Stomach smooth muscle (tissue), 2 donors: ENCODE data around the gene GRID1.

Experiments
- H3K27ac ChIP-seq: one replicate; pipeline ENCODE4 v1.7.0; 2013; ENCODE audit warnings: mild to moderate bottlenecking, low read length, inconsistent platforms
- H3K27me3 ChIP-seq, 2 donors: one replicate each; pipeline ENCODE4 v1.7.0; 2013; ENCODE audit warnings: low read length in 2 of 2; ENCODE audit not compliant: insufficient read depth in 2 of 2, control insufficient read depth in 1 of 2
- H3K36me3 ChIP-seq, 2 donors: one replicate each; pipeline ENCODE4 v1.7.0; 2013; ENCODE audit warnings: low read length in 2 of 2; ENCODE audit not compliant: control insufficient read depth in 2 of 2, insufficient read depth in 2 of 2
- H3K4me1 ChIP-seq: one replicate; pipeline ENCODE4 v1.7.0; 2013; ENCODE audit warnings: low read length; ENCODE audit not compliant: control insufficient read depth, insufficient read depth
- H3K4me3 ChIP-seq, 2 donors: one replicate each; pipeline ENCODE4 v1.7.0; 2013; ENCODE audit warnings: low read length in 2 of 2
- H3K9ac ChIP-seq, 2 donors: one replicate each; pipeline ENCODE4 v1.7.0; 2013; ENCODE audit warnings: low read length in 2 of 2, mild to moderate bottlenecking in 1 of 2
- H3K9me3 ChIP-seq, 2 donors: one replicate each; pipeline ENCODE4 v1.7.0; 2013; ENCODE audit warnings: low read length in 2 of 2; ENCODE audit not compliant: control insufficient read depth in 2 of 2
- donor health status: healthy.
- donor health status: Pancreatic carcinoma.

The GRID1 gene

GRCh38 chr10:86187499-86188239 is 178.9 kb downstream of the GRID1 start:
- H3K36me3 ChIP-seq, result no peaks in the 10 kb centered on the region
- H3K27ac ChIP-seq, result no peak overlapping the region
- no peak overlapping the region for H3K4me3 ChIP-seq
- no peaks in the 10 kb centered on the region for H3K9me3 ChIP-seq
- H3K9ac ChIP-seq, result no peak overlapping the region
- H3K4me1 ChIP-seq, result no peaks in the 10 kb centered on the region
- no peaks in the 10 kb centered on the region for H3K27me3 ChIP-seq

DNA sequence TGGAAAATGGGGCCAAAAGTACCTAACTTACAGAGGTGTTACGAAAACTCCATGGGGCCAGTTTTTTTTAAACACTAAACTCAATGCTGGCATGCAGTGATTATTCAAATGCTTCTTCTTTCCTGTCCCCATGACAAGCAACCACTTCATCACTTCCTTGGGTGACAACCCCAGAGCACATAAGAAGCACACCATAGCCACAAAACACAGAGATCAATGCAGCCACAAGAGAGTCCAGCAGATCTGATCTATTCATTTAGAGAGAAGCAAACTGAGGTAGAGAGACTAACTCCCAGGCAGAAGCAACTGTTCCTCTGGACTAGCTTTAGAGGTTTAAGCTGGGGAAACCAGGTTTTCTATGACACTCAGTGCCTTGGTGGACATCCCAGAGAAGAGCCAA is 180.0 kb downstream of the GRID1 start:
- Histone ChIP-seq H3K9me3 (no peaks in the 10 kb centered on the region), H3K27me3 (no peaks in the 10 kb centered on the region), H3K9ac (no peak overlapping the region), H3K4me1 (no peaks in the 10 kb centered on the region), H3K4me3 (no peak overlapping the region), H3K36me3 (no peaks in the 10 kb centered on the region), H3K27ac (no peak overlapping the region)

DNA sequence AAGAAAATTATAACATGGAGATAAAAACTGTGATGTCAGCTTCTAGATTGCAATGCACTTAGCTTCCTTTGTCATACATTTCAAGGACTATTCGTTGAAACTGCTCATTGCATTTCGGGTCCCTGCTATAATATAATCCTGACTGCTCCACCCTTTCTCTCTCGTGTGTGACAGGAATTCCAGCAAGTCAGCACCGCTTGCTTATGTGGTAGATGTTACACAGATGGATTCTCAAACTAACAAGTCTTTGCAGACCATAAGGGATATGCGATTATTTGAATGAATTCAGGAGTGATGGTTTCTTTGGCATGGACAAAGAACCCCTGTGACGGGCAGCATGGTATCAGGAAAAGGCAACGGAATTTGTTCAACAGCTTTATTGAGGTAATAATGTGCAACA is 184.0 kb downstream of the GRID1 start:
- H3K9ac ChIP-seq, result no peak overlapping the region
- H3K36me3 ChIP-seq, result no peaks in the 10 kb centered on the region
- H3K4me3 ChIP-seq, result no peak overlapping the region
- no peaks in the 10 kb centered on the region for H3K27me3 ChIP-seq
- H3K27ac ChIP-seq, result no peak overlapping the region
- H3K9me3 ChIP-seq, result no peaks in the 10 kb centered on the region
- no peaks in the 10 kb centered on the region for H3K4me1 ChIP-seq

- Histone ChIP-seq H3K27ac (no peak overlapping the region), H3K36me3 (no peaks in the 10 kb centered on the region), H3K9ac (no peak overlapping the region), H3K27me3 (no peaks in the 10 kb centered on the region), H3K4me3 (no peak overlapping the region), H3K4me1 (no peaks in the 10 kb centered on the region), H3K9me3 (no peaks in the 10 kb centered on the region)
Observed at GRCh38 chr10:86182150-86182549, 184.4 kb downstream of the GRID1 start.

GRCh38 chr10:86180861-86181260 is 185.7 kb downstream of the GRID1 start:
- no peaks in the 10 kb centered on the region for H3K27me3 ChIP-seq
- no peak overlapping the region for H3K4me3 ChIP-seq
- no peak overlapping the region for H3K27ac ChIP-seq
- H3K4me1 ChIP-seq, result no peaks in the 10 kb centered on the region
- no peaks in the 10 kb centered on the region for H3K36me3 ChIP-seq
- no peaks in the 10 kb centered on the region for H3K9me3 ChIP-seq
- no peak overlapping the region for H3K9ac ChIP-seq

DNA sequence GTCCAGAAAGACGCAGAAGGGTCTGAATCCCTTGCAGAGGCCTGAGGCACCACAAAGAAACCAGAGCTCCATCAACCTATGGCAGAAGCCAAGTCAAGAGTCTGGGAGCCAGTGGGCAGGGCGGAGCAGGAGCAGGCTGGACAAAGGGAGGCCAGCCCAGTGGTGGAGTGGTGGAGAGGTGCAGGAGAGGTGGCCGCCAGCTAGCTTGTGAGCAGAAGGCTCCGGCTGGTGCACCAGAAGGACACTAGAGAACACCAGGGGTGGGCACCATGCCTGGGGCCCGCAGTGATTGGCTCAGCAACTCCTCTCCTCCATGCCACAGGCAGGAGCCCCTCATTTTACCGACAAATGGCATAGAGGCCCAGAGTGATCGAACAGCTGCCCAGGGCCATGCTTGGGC is 186.6 kb downstream of the GRID1 start:
- Histone ChIP-seq H3K9ac (no peak overlapping the region), H3K4me1 (no peaks in the 10 kb centered on the region), H3K4me3 (no peak overlapping the region), H3K9me3 (no peaks in the 10 kb centered on the region), H3K27ac (no peak overlapping the region), H3K27me3 (no peaks in the 10 kb centered on the region), H3K36me3 (no peaks in the 10 kb centered on the region)

DNA sequence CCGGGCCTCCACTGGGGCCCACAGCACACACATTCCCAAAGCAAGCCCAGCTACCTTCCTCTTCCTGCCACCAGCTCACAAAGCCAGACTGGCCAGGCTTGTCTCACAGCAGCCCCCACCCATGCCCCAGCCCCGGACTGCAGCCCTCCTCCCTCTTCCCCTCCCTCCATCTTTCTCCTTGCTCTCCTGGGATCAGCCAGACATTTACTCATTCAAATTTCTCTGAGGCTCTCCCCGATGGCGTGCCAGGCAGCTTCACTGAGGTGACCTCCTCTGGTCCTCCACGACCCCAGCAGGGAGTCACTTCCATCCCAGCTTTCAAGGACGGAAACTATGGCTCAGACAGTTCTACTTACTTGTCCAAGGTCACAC is 187.5 kb downstream of the GRID1 start:
- H3K36me3 ChIP-seq, result no peaks in the 10 kb centered on the region
- H3K27ac ChIP-seq, result no peak overlapping the region
- no peak overlapping the region for H3K4me3 ChIP-seq
- H3K27me3 ChIP-seq, result no peaks in the 10 kb centered on the region
- H3K9me3 ChIP-seq, result no peaks in the 10 kb centered on the region
- H3K4me1 ChIP-seq, result no peaks in the 10 kb centered on the region
- H3K9ac ChIP-seq, result no peak overlapping the region

GRCh38 chr10:86178401-86179152 is 188.0 kb downstream of the GRID1 start:
- no peaks in the 10 kb centered on the region for H3K4me1 ChIP-seq
- H3K27ac ChIP-seq, result no peak overlapping the region
- no peaks in the 10 kb centered on the region for H3K27me3 ChIP-seq
- H3K9me3 ChIP-seq, result no peaks in the 10 kb centered on the region
- no peak overlapping the region for H3K4me3 ChIP-seq
- no peaks in the 10 kb centered on the region for H3K36me3 ChIP-seq
- no peak overlapping the region for H3K9ac ChIP-seq

DNA sequence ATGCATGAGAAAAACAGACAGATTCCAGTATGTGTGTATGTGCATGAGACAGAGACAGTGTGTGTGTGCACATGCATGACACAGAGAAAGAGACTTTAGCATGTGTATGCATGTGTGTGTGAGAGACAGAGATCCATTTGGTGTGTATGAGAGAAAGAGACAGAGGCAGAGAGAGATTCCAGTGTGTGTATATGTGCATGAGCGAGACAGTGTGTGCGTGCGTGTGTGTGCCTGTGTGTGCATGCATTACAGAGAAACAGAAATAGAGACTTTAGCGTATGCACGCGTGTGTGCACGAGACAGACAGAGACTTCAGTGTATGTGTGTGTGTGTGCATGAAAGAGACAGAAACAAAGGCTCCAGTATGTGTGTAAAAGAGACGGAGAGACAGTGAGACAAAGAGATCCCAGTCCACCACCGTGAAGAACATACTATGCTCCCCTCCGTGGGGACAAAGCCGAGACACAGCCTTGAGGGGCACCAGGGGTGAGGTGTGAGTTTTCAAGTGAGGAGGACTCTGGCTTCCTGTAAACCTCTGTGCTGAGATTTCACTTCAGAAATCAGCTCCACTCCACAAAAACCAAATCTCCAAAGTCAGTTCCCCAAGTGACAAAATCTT is 188.9 kb downstream of the GRID1 start:
- H3K27ac ChIP-seq, result no peak overlapping the region
- H3K27me3 ChIP-seq, result no peaks in the 10 kb centered on the region
- H3K4me1 ChIP-seq, result no peaks in the 10 kb centered on the region
- H3K4me3 ChIP-seq, result no peak overlapping the region
- no peak overlapping the region for H3K9ac ChIP-seq
- H3K36me3 ChIP-seq, result no peaks in the 10 kb centered on the region
- no peaks in the 10 kb centered on the region for H3K9me3 ChIP-seq

DNA sequence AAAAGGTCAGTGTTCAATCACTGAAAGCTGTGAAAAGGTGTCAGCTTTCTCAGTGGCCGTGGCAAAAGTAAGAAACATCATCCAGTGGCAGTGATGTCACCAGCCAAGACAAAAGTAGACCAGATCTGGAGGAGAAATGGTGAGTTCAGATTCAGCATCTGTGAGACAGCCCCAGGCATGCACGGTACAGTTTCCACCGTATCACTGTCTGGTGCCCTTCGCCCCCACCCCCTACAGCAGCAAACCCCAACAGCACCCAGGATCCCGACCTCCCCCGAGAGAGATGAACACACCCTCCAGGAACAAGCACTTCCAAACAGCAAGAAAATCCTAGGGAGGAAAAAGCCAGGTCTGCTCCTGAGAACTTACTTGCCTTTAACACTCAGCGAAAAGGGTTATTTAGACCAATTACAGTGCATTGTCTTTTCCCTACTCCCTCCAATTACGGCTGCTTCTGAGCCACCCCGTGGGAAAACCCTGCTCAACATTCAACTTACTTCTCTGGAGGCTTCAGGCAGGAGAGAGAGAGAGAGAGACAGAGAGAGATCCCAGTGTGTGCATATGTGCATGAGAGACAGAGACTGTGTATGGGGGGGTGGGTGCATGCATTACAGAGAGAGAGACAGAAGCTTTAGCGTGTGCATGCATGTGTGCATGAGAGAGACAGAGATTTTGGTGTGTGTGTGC is 189.6 kb downstream of the GRID1 start:
- Histone ChIP-seq H3K9me3 (no peaks in the 10 kb centered on the region), H3K27ac (no peak overlapping the region), H3K36me3 (no peaks in the 10 kb centered on the region), H3K9ac (no peak overlapping the region), H3K4me1 (no peaks in the 10 kb centered on the region), H3K4me3 (no peak overlapping the region), H3K27me3 (no peaks in the 10 kb centered on the region)
